Endothelial cell of umbilical vein (primary cell): ENCODE results near the gene KCTD21. TPM values are rescaled to one million over a fixed set of nuclear protein-coding genes. Genes with fewer than 3 reads are reported as not detected.

ENCODE experiments used
- BruUV-seq: library from RNA; stranded (reverse); fragments of 400-500 nt; replicated peaks from 2 replicates; lab custom pipeline; 2021; lab: Mats Ljungman, UMichigan
- CTCF ChIA-PET: fragments of 300-600, 350-600 bp; sonication (Branson Sonifier 250); formaldehyde crosslinking; loops from one replicate; lab custom pipeline; 2021; ENCODE audit warnings: antibody characterized with exemption, inconsistent platforms; lab: Charles Lee
- POLR2A ChIA-PET: fragments of 300-600, 350-600 bp; sonication (Branson Sonifier 250); formaldehyde crosslinking; loops from one replicate; lab custom pipeline; 2021; ENCODE audit warnings: antibody characterized with exemption, inconsistent platforms; lab: Charles Lee
- DNase-seq: peaks from one replicate; pipeline ENCODE4 v3.0.0-alpha.2; 2011; ENCODE audit warnings: low read depth, low spot score
- FAIRE-seq: peaks from 2 replicates; lab custom pipeline; 2011; peaks lifted over from hg19 to GRCh38; lab: Jason Lieb, UNC
- H2AFZ ChIP-seq: 2 replicates; pipeline ENCODE4 v1.6.0; 2012; ENCODE audit warnings: low read depth, low read length, control low read depth, inconsistent platforms
- H3K27ac ChIP-seq: 2 replicates; pipeline ENCODE4 v1.5.1; 2011; ENCODE audit warnings: low read depth, mild to moderate bottlenecking, control low read depth, low read length, moderate library complexity; ENCODE audit not compliant: insufficient read depth
- H3K27me3 ChIP-seq, 2 experiments: 2 replicates each; pipeline versions ENCODE4 v1.6.0 to v1.6.1; 2011; ENCODE audit warnings: low read length in 2 of 2, mixed read lengths in 1 of 2; ENCODE audit not compliant: control insufficient read depth in 2 of 2, insufficient read depth in 2 of 2
- H3K36me3 ChIP-seq, 2 experiments: 2 replicates in 1 of 2; 3 replicates in 1 of 2; pipeline ENCODE4 v1.5.1; 2011; ENCODE audit warnings: low read length in 2 of 2, mild to moderate bottlenecking in 1 of 2, moderate library complexity in 1 of 2; ENCODE audit not compliant: control insufficient read depth in 2 of 2, insufficient read depth in 2 of 2; ENCODE audit errors: extremely low read depth in 1 of 2
- H3K4me1 ChIP-seq: 3 replicates; pipeline ENCODE4 v1.5.1; 2011; ENCODE audit warnings: mild to moderate bottlenecking, low read length; ENCODE audit not compliant: control insufficient read depth, insufficient read depth; ENCODE audit errors: extremely low read depth
- H3K4me2 ChIP-seq: 2 replicates; pipeline ENCODE4 v1.6.1; 2011; ENCODE audit warnings: low read length, control low read depth, mixed read lengths; ENCODE audit not compliant: insufficient read depth
- H3K4me3 ChIP-seq, 3 experiments: fragments of 200-600 bp in 1 of 3; sonication (generic), shearing (Covaris generic) in 1 of 3; replicated peaks in 1 of 3; 2 replicates each; pipeline ENCODE4 v1.5.1; 2011 to 2016; ENCODE audit warnings: control low read depth in 3 of 3, low read length in 3 of 3, mild to moderate bottlenecking in 2 of 3, inconsistent platforms in 1 of 3, low read depth in 1 of 3, moderate library complexity in 1 of 3; ENCODE audit not compliant: insufficient read depth in 1 of 3
- H3K79me2 ChIP-seq: 2 replicates; pipeline ENCODE4 v1.6.0; 2012; ENCODE audit warnings: low read length, inconsistent platforms; ENCODE audit not compliant: control insufficient read depth, insufficient read depth
- H3K9ac ChIP-seq: replicated peaks from 2 replicates; pipeline ENCODE3; 2011; ENCODE audit warnings: low read length, control low read depth; ENCODE audit not compliant: insufficient read depth; ENCODE audit errors: extremely low read depth
- H3K9me1 ChIP-seq: replicated peaks from 3 replicates; pipeline ENCODE4 v1.6.0; 2011; ENCODE audit warnings: mild to moderate bottlenecking, low read length; ENCODE audit not compliant: control insufficient read depth, insufficient read depth; ENCODE audit errors: extremely low read depth
- H3K9me3 ChIP-seq: replicated peaks from 2 replicates; pipeline ENCODE4 v1.5.1; 2012; ENCODE audit warnings: low read length, inconsistent platforms; ENCODE audit not compliant: control insufficient read depth, insufficient read depth
- H4K20me1 ChIP-seq: replicated peaks from 2 replicates; pipeline ENCODE3; 2011; ENCODE audit warnings: mild to moderate bottlenecking, low read length; ENCODE audit not compliant: control insufficient read depth, insufficient read depth; ENCODE audit errors: extremely low read depth
- EZH2 ChIP-seq: IDR thresholded peaks from 2 replicates; pipeline ENCODE4 v1.6.1; 2012; ENCODE audit warnings: borderline replicate concordance, low read depth, mild to moderate bottlenecking, moderate library complexity, low read length, inconsistent platforms; ENCODE audit not compliant: severe bottlenecking
- MYC ChIP-seq: IDR thresholded peaks from one replicate; pipeline ENCODE4 v1.6.1; 2011; ENCODE audit warnings: mild to moderate bottlenecking, low read depth, low read length
- dilution Hi-C: fragments of 300-500 bp; cut with MboI; formaldehyde crosslinking; loops from one replicate; pipeline ENCODE4 v1.15.0; 2019; ENCODE audit warnings: low sequenced_read_pairs; ENCODE audit not compliant: extremely low pct_ligation_motif_present
- intact Hi-C: fragments of 100-400 bp; cut with micrococcal nuclease; formaldehyde crosslinking; loops from one replicate; pipeline ENCODE4 v1.10.0; 2022
- polyA plus RNA-seq, 4 experiments: library from polyadenylated mRNA; depleted of rRNA in 3 of 4; stranded (reverse) in 3 of 4; unstranded in 1 of 4; fragments of >200 nt; gene quantifications; 2 replicates each; pipeline versions ENCODE4 v1.2.1 to v1.2.3, GENCODE V29; 2011 to 2012; ENCODE audit warnings: missing spikeins in 1 of 4
- total RNA-seq: library from RNA; stranded (reverse); gene quantifications from 2 replicates; pipeline ENCODE4 v1.2.3, GENCODE V29; 2021
- TF ChIP-seq, protein P1 (sequence below), 2 donors: IDR thresholded peaks; 1 replicate in 1 of 2; 2 replicates in 1 of 2; pipeline ENCODE4 v1.5.1; 2011; ENCODE audit warnings: low read length in 2 of 2, mild to moderate bottlenecking in 2 of 2, moderate library complexity in 2 of 2, control low read depth in 1 of 2, inconsistent platforms in 1 of 2, low read depth in 1 of 2; ENCODE audit not compliant: insufficient read depth in 1 of 2; ENCODE audit errors: extremely low read depth in 1 of 2

The KCTD21 gene
- total and polyA plus RNA-seq, 2 donors (not counting 3 experiments of a cell fraction or from before 2014, with no cell fraction given), result 8.5 to 11.9 TPM

- TF ChIP-seq, protein P1, sequence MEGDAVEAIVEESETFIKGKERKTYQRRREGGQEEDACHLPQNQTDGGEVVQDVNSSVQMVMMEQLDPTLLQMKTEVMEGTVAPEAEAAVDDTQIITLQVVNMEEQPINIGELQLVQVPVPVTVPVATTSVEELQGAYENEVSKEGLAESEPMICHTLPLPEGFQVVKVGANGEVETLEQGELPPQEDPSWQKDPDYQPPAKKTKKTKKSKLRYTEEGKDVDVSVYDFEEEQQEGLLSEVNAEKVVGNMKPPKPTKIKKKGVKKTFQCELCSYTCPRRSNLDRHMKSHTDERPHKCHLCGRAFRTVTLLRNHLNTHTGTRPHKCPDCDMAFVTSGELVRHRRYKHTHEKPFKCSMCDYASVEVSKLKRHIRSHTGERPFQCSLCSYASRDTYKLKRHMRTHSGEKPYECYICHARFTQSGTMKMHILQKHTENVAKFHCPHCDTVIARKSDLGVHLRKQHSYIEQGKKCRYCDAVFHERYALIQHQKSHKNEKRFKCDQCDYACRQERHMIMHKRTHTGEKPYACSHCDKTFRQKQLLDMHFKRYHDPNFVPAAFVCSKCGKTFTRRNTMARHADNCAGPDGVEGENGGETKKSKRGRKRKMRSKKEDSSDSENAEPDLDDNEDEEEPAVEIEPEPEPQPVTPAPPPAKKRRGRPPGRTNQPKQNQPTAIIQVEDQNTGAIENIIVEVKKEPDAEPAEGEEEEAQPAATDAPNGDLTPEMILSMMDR (IDR thresholded peaks at IDR 0.05; ENCODE audit: extremely low read depth in 1 of 2, insufficient read depth in 1 of 2, low read depth in 1 of 2, low read length in 2 of 2), result no peak
- no peak for TF ChIP-seq MYC
- no peaks in the 10 kb centered on the region for H4K20me1 ChIP-seq
- peaks cover 22 to 47% of the 10 kb centered on the region in 2 experiments for H3K36me3 ChIP-seq
- H3K4me2 ChIP-seq, result no peak overlapping the region
- H3K4me1 ChIP-seq, result peaks cover 4% of the 10 kb centered on the region
- no peaks in the 10 kb centered on the region for H3K9me1 ChIP-seq
- intact Hi-C loops (no loop called here), dilution Hi-C loops (no loop called here)
- H3K79me2 ChIP-seq, result no peaks in the 10 kb centered on the region
- no peak for DNase-seq
- ChIA-PET CTCF (interaction anchor here (0.9 to 5.7 kb wide), 2 partner anchors 207 to 341 kb away, joined by 3 to 254 read pairs; no protein-coding TSS in a partner anchor), POLR2A (no interaction called here)
- no TSS peak for BruUV-seq
- no peak overlapping the region for H3K9ac ChIP-seq
- no peaks in the 10 kb centered on the region for H3K27me3 ChIP-seq
- H3K4me3 ChIP-seq, result no peak overlapping the region
- no peak overlapping the region for H2AFZ ChIP-seq
- no peaks in the 10 kb centered on the region for H3K9me3 ChIP-seq
- no peak overlapping the region for H3K27ac ChIP-seq
- no peak for FAIRE-seq
These were observed 36.5 kb upstream of the KCTD21 start for GRCh38 chr11:78224906-78225420.

- Histone ChIP-seq H3K9ac (no peak overlapping the region), H2AFZ (no peak overlapping the region), H3K4me2 (no peak overlapping the region), H3K27me3 (no peaks in the 10 kb centered on the region), H3K4me3 (no peak overlapping the region), H4K20me1 (no peaks in the 10 kb centered on the region), H3K36me3 (peaks cover 25 to 52% of the 10 kb centered on the region in 2 experiments), H3K4me1 (peaks cover 4% of the 10 kb centered on the region), H3K9me1 (no peaks in the 10 kb centered on the region), H3K79me2 (no peaks in the 10 kb centered on the region), H3K9me3 (no peaks in the 10 kb centered on the region), H3K27ac (no peak overlapping the region)
- FAIRE-seq, result no peak
- dilution Hi-C loops (no loop called here), intact Hi-C loops (no loop called here)
- TF ChIP-seq EZH2, result no peak
- POLR2A ChIA-PET, result no interaction called here
- no TSS peak for BruUV-seq
- DNase-seq, result no peak
- CTCF ChIA-PET, result interaction anchor here (1.4 kb wide), 1 partner anchor 340 kb away, joined by 4 read pairs; no protein-coding TSS in a partner anchor
These were observed 36.1 kb upstream of the KCTD21 start for GRCh38 chr11:78224506-78224905.
